Measurements from ENCODE around the gene BTBD19. TPM values are rescaled to one million over a fixed set of nuclear protein-coding genes. Genes with fewer than 3 reads are reported as not detected.

BTBD19 gene
- total RNA-seq (2021; fragmentation: NEBNext Ultra II Directional; extraction: Animal tissue kit (Norgen Biotek cat#: 25700)), result 1.1 and 1.5 TPM in 2 replicates
- 1.1 and 1.6 TPM in 2 replicates for polyA plus RNA-seq (2011; rRNA removed)
- polyA plus RNA-seq (2011; cell fraction: cytosol; rRNA removed), result 0.80 TPM
- polyA plus RNA-seq (2011; cell fraction: nucleus; rRNA removed), result 3.9 TPM
- 0.54 to 1.00 TPM (median 0.66 TPM) in 4 replicates for polyA plus RNA-seq (2012, experiment 1 of 2)
- 0.52 TPM for polyA plus RNA-seq (2012, experiment 2 of 2)
- polyA plus RNA-seq (2013, experiment 1 of 2), result 1.4 TPM
- 1.1 TPM for polyA plus RNA-seq (2013, experiment 2 of 2)
- 0.39 and 1.0 TPM in 2 replicates for polyA minus RNA-seq (2011; rRNA and poly(A)+ RNA removed)
- polyA minus RNA-seq (2011; cell fraction: cytosol; rRNA and poly(A)+ RNA removed), result 1.1 TPM
- polyA minus RNA-seq (2011; cell fraction: nucleus; rRNA and poly(A)+ RNA removed), result 2.0 TPM
- long read RNA-seq, experiment 1, result 0 reads
- long read RNA-seq, experiment 2, result 0 reads

GRCh38 chr1:44808063-44808937 lies at the start of gene BTBD19:
Gene BTBD19, plus strand, starts transcription at chr1:44808523. Its CDS starts 298 bp downstream, at chr1:44808821.
- no peak within 1 kb of the TSS for H3K14ac ChIP-seq (ENCODE audit: insufficient read length)
- peak within 1 kb of the TSS; percentile 96 for H2AK5ac ChIP-seq (ENCODE audit: low read depth, low read length)
- peak within 1 kb of the TSS; percentile 56 to 58 for H3K4me2 ChIP-seq (ENCODE audit: insufficient read depth in 1 of 2, low read depth in 2 of 2, low read length in 2 of 2)
- peak within 1 kb of the TSS; percentile 94 for H3K4ac ChIP-seq (replicated peaks; ENCODE audit: insufficient read length, low read depth, low read length)
- FAIRE-seq (no peak), DNase-seq (ENCODE audit: low read depth in 1 of 2, low spot score in 2 of 2) (peak in 1 of 2 experiments; percentile 84)
- no peak within 1 kb of the TSS for H2AFZ ChIP-seq (ENCODE audit: low read length)
- peaks cover 0 to 12% (median 3%) of the 10 kb centered on the region in 4 experiments; a peak in 4 of 8 replicates for H3K36me3 ChIP-seq (ENCODE audit: control insufficient read depth in 2 of 4, insufficient read depth in 4 of 4, low read length in 3 of 4)
- H3K23ac ChIP-seq (ENCODE audit: insufficient read length), result no peak within 1 kb of the TSS
- H3K56ac ChIP-seq (replicated peaks; ENCODE audit: insufficient read length, low read depth, low read length), result no peak within 1 kb of the TSS
- H3K79me2 ChIP-seq (ENCODE audit: control insufficient read depth in 1 of 2, insufficient read depth in 2 of 2, low read length in 2 of 2), result no peaks in the 10 kb centered on the region
- H3K27ac ChIP-seq (ENCODE audit: low read depth, low read length), result peak within 1 kb of the TSS; percentile 96
- WGBS, 2 experiments (ENCODE audit: extremely low coverage in 1 of 2, insufficient coverage in 1 of 2, insufficient read length in 1 of 2, insufficient replicate concordance in 2 of 2, low coverage in 1 of 2, low lambda C conversion rate in 2 of 2, missing lambda C conversion rate in 1 of 2), result 52% methylated on average over 23 of the region's 23 CpGs; no CpG with 5 or more reads in 1 of the 2 experiments
- H2BK15ac ChIP-seq (ENCODE audit: low read length), result peak within 1 kb of the TSS; percentile 92
- H4K8ac ChIP-seq (ENCODE audit: extremely low read depth, insufficient read depth, low read length), result peak within 1 kb of the TSS; percentile 84; the same call in 1 of the 2 replicates
- peaks cover 3% of the 10 kb centered on the region; the same call in 1 of the 2 replicates for H3K23me2 ChIP-seq (ENCODE audit: low read depth, low read length)
- peak within 1 kb of the TSS; percentile 100 for H2BK12ac ChIP-seq (ENCODE audit: low read depth, low read length)
- peak within 1 kb of the TSS in 3 of 4 experiments; percentile 42 to 80 (median 74); a peak in 4 of 7 replicates for H3K9ac ChIP-seq (replicated peaks in 1 of 4; ENCODE audit: extremely low read depth in 1 of 4, low read depth in 3 of 4, low read length in 3 of 4)
- H2BK20ac ChIP-seq (ENCODE audit: low read length), result peak within 1 kb of the TSS; percentile 99
- H3K27me3 ChIP-seq (replicated peaks in 1 of 4; ENCODE audit: control insufficient read depth in 3 of 4, extremely low read depth in 1 of 4, insufficient read depth in 3 of 4, low read length in 3 of 4), result peaks cover 0 to 8% (median 1%) of the 10 kb centered on the region in 4 experiments; a peak in 4 of 7 replicates
- H3K18ac ChIP-seq (ENCODE audit: extremely low read depth, low read length), result peak within 1 kb of the TSS; percentile 88
- peak within 1 kb of the TSS; percentile 71 for H2BK120ac ChIP-seq (replicated peaks; ENCODE audit: low read depth, low read length)
- no peak for TF ChIP-seq NRF1 (IDR thresholded peaks at IDR 0.05; ENCODE audit: low read depth, low read length)
- TF ChIP-seq SIN3A (conservative IDR thresholded peaks at IDR 0.05 in 1 of 2, IDR thresholded peaks at IDR 0.05 in 1 of 2; ENCODE audit: low read depth in 1 of 2, low read length in 2 of 2), result peak in 1 of 2 experiments; percentile 36; a peak in 1 of 4 replicates
- TF ChIP-seq ATF2 (IDR thresholded peaks at IDR 0.05; ENCODE audit: low read length), result 0 out of 2 replicates have a peak, but pooled peaks have one; percentile 3
- 0 out of 2 replicates have a peak, but pooled peaks have one; percentile 6 for TF ChIP-seq TAF1 (IDR thresholded peaks at IDR 0.05; ENCODE audit: low read depth, low read length)
- no peak for TF ChIP-seq TAF7 (optimal IDR thresholded peaks at IDR 0.05; ENCODE audit: borderline replicate concordance, low read depth, low read length)
- peaks cover 10 to 42% (median 33%) of the 10 kb centered on the region in 4 experiments for H3K4me1 ChIP-seq (replicated peaks in 1 of 4; ENCODE audit: control insufficient read depth in 3 of 4, insufficient read depth in 4 of 4, low read length in 3 of 4)
- ChIA-PET POLR2A (ENCODE audit: partially characterized antibody) (interaction anchor here (0.6 to 19.2 kb wide), 21 partner anchors 8 to 713 kb away, joined by 3 to 547 read pairs (median 7); partner anchors contain the start of genes BEST4, PLK3, PTCH2 and RPS8), CTCF (ENCODE audit: partially characterized antibody) (interaction anchor here (0.5 to 5.4 kb wide), 18 partner anchors 9 to 85 kb away, joined by 3 to 37 read pairs (median 8); partner anchors contain the start of genes BEST4, PLK3 and RNU5D-1)
- no peaks in the 10 kb centered on the region for H3K79me1 ChIP-seq (ENCODE audit: low read depth, low read length)
- peak within 1 kb of the TSS; percentile 69 for H4K5ac ChIP-seq (ENCODE audit: insufficient read length, low read depth, low read length)
- H3K9me3 ChIP-seq (ENCODE audit: insufficient read depth in 2 of 2, low read depth in 1 of 2, low read length in 1 of 2), result no peaks in the 10 kb centered on the region
- no peaks in the 10 kb centered on the region for H4K20me1 ChIP-seq (replicated peaks in 1 of 2; ENCODE audit: control insufficient read depth in 1 of 2, insufficient read depth in 2 of 2, low read length in 2 of 2)
- peak within 1 kb of the TSS; percentile 98 for H2BK5ac ChIP-seq (ENCODE audit: low read depth, low read length)
- peak within 1 kb of the TSS in 2 of 4 experiments; percentile 5 to 37; a peak in 3 of 8 replicates for H3K4me3 ChIP-seq (ENCODE audit: extremely low read depth in 1 of 4, insufficient read depth in 2 of 4, low read depth in 3 of 4, low read length in 4 of 4)
- peak within 1 kb of the TSS; percentile 94 for H4K91ac ChIP-seq (replicated peaks; ENCODE audit: insufficient read length, low read length)

Measured in H1 (cell line).